ENCODE results near the gene STAT3.

GRCh38 chr17:42311240-42312034 is 76.8 kb downstream of the STAT3 start:
- TF ChIP-seq EZH2 (IDR thresholded peaks at IDR 0.05): no peak
- peak; percentile 68 for TF ChIP-seq POLR2AphosphoS5 (IDR thresholded peaks at IDR 0.05; ENCODE audit: borderline replicate concordance, low read depth, low read length)

All from SK-N-MC (cell line).